HEK293T (cell line): Measurements from ENCODE around the gene ZNF296.

ENCODE experiments used
- ARNT ChIP-seq: fragments of 450-650 bp; IDR thresholded peaks from 2 replicates; pipeline ENCODE4 v1.6.1; 2017; ENCODE audit warnings: mild to moderate bottlenecking
- HDGF ChIP-seq: fragments of 450-650 bp; IDR thresholded peaks from 2 replicates; pipeline ENCODE4 v1.6.1; 2017; ENCODE audit warnings: antibody characterized with exemption, borderline replicate concordance
- LEF1 ChIP-seq: fragments of 450-650 bp; IDR thresholded peaks from 2 replicates; pipeline ENCODE4 v1.6.1; 2017; ENCODE audit warnings: mild to moderate bottlenecking, borderline replicate concordance
- TARDBP ChIP-seq: fragments of 450-650 bp; IDR thresholded peaks from 2 replicates; pipeline ENCODE4 v1.6.1; 2016

DNA sequence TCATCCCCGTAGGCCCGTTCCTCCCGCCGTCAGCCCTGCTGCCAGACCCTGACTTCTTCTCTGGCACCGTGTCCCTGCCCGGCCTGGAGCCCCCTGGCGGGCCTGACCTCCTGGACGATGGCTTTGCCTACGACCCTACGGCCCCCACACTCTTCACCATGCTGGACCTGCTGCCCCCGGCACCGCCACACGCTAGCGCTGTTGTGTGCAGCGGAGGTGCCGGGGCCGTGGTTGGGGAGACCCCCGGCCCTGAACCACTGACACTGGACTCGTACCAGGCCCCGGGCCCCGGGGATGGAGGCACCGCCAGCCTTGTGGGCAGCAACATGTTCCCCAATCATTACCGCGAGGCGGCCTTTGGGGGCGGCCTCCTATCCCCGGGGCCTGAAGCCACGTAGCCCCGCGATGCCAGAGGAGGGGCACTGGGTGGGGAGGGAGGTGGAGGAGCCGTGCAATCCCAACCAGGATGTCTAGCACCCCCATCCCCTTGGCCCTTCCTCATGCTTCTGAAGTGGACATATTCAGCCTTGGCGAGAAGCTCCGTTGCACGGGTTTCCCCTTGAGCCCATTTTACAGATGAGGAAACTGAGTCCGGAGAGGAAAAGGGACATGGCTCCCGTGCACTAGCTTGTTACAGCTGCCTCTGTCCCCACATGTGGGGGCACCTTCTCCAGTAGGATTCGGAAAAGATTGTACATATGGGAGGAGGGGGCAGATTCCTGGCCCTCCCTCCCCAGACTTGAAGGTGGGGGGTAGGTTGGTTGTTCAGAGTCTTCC, 38.7 kb downstream of the ZNF296 start:
- TF ChIP-seq HDGF: no peak
- TF ChIP-seq LEF1: no peak
- no peak for TF ChIP-seq TARDBP
- TF ChIP-seq ARNT: no peak
